ENCODE results near the gene MAST4.

MAST4 gene

DNA sequence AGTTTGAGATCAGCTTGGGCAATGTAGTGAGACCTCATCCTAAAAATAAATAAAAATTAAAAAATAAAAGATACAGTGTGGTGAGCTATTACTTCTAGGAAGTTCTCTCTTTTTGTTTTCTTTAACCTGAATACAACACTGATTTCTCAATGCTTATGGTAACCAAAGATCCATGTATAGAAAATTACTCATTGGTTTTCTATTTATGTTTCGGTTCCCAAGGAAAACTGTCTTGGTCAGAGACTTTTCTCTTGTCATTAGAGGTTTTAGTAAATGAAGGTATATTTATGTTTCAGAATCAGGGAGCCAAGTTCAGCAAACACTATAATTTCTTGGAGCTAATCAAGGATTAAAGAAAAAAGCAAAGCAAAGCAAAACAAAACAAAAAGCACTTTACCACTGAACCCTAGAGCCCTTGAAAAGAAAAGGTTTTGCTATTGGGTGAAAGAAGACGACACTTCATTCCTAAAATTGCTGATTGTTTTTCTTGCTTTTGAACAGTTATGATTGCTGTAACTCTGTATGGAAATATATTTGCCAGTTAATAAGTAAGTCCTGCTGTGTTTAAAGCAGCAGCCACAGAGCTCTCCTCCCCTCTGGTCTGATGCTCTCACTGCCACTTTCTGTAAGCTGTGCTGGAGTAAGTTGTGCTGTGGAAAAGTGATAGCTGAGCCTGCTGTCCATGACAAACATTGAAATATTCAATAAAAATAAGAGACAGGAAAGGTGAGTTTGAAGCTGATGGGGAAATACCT is 302.2 kb downstream of the MAST4 start:
- Mint-ChIP-seq H3K27ac (no peak overlapping the region), H3K9me3 (no peaks in the 10 kb centered on the region)
- no peak for ATAC-seq

DNA sequence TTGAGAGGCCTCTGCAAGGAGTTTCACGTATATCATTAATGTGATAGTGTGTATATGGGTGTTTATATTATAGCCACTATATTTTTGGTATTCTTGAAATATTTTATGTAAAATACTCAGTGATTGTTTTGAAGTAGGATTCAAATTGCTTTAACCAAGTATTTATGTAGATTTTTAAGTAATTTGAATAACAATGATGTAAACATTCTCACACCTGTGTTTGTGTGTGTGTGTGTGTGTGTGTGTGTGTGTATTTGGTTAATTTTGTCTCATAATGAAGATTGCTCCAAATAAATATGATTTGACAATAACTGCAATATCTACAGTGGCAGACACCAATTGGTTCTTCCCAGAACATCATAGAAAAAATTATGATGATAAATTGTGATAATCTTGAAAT is 307.0 kb downstream of the MAST4 start:
- Mint-ChIP-seq H3K4me3 (no peak overlapping the region), H3K36me3 (no peaks in the 10 kb centered on the region), H3K9me3 (no peaks in the 10 kb centered on the region), H3K27ac (no peak overlapping the region), H3K4me1 (no peaks in the 10 kb centered on the region)
- ATAC-seq (no peak), DNase-seq (ENCODE audit: low spot score in 2 of 2) (no peak)

More for the DNA sequence above, 302.2 kb downstream of the MAST4 start:
- Mint-ChIP-seq H3K4me1 (peaks cover 7% of the 10 kb centered on the region), H3K36me3 (no peaks in the 10 kb centered on the region), H3K4me3 (no peak overlapping the region)
- no peak for DNase-seq (ENCODE audit: low spot score in 2 of 2)

DNA sequence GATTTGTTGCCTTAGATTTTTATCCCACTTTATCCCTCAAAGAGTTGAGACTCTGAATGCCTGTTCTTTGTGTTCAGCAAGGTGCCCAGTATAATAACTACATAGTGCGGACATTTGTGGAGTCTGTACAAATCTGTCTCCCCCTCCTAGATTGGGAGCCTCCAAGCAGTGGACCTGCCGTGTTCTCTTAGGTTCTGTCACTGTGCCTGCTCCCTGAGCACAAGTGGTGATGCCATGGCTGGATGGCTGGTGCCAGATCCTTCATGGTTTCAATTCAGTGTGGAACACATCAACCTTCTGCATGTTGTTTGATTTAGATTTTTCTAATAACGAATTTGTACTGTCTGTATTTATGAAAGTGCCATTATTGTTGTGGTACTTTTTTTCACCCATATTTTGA is 307.5 kb downstream of the MAST4 start:
- H3K27ac Mint-ChIP-seq: no peak overlapping the region
- no peak for ATAC-seq
- H3K36me3 Mint-ChIP-seq: no peaks in the 10 kb centered on the region
- H3K4me3 Mint-ChIP-seq: no peak overlapping the region
- H3K9me3 Mint-ChIP-seq: no peaks in the 10 kb centered on the region
- no peaks in the 10 kb centered on the region for H3K4me1 Mint-ChIP-seq
- DNase-seq (ENCODE audit: low spot score in 2 of 2): no peak

GRCh38 chr5:66904189-66904588 is 308.0 kb downstream of the MAST4 start:
- Mint-ChIP-seq H3K9me3 (no peaks in the 10 kb centered on the region), H3K27ac (no peak overlapping the region), H3K36me3 (no peaks in the 10 kb centered on the region), H3K4me1 (peaks cover 4% of the 10 kb centered on the region), H3K4me3 (no peak overlapping the region)
- DNase-seq (ENCODE audit: low spot score in 2 of 2) (no peak), ATAC-seq (no peak)

GRCh38 chr5:66906021-66906420 is 309.8 kb downstream of the MAST4 start:
- H3K36me3 Mint-ChIP-seq: no peaks in the 10 kb centered on the region
- no peak overlapping the region for H3K27ac Mint-ChIP-seq
- no peak overlapping the region for H3K4me3 Mint-ChIP-seq
- no peak for ATAC-seq
- DNase-seq (ENCODE audit: low spot score in 2 of 2): no peak
- H3K4me1 Mint-ChIP-seq: peaks cover 8% of the 10 kb centered on the region
- no peaks in the 10 kb centered on the region for H3K9me3 Mint-ChIP-seq

DNA sequence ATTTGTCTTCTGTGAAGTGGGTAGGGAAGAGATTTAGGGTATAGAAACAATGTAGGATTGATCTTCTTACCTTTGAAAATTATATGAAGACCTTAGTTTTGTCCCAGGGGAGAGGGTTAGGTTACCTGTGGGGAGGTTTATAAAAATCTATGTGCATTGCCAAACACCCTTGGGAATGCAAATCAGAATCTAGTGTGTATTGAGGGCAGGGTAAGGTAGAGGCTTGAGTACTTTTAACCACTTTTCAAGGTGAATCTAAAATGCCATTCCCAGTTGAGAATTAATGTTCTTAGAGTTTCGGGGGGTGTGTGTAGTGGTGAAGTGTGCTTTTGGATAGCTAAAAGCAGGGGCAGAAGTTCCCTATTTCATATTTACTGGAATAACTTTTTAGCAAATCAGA is 312.0 kb downstream of the MAST4 start:
- H3K36me3 Mint-ChIP-seq: no peaks in the 10 kb centered on the region
- DNase-seq (ENCODE audit: low spot score in 2 of 2) (no peak), ATAC-seq (no peak)
- H3K27ac Mint-ChIP-seq: no peak overlapping the region
- peaks cover 8% of the 10 kb centered on the region for H3K4me1 Mint-ChIP-seq
- H3K4me3 Mint-ChIP-seq: no peak overlapping the region
- no peaks in the 10 kb centered on the region for H3K9me3 Mint-ChIP-seq

DNA sequence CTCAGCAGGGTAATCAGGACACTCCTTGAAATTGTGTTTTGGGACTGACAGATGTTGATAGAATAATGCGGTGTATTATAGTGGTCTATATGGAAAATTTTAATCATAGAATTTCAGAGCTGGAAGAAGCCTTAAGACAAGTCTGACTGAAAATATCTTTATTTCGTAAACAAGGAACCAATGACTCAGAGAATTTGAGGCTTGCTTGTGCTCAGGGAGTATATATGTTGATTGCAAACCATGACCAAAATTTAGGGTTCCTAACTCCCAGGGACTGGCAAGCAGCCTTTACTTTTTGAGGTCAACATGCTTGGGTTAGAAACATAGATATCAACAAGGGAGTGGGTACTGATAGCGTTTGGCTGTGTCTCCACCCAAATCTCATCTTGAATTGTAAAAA is 313.2 kb downstream of the MAST4 start:
- no peak overlapping the region for H3K27ac Mint-ChIP-seq
- no peaks in the 10 kb centered on the region for H3K9me3 Mint-ChIP-seq
- peaks cover 8% of the 10 kb centered on the region for H3K4me1 Mint-ChIP-seq
- H3K4me3 Mint-ChIP-seq: no peak overlapping the region
- ATAC-seq: no peak
- no peak for DNase-seq (ENCODE audit: low spot score in 2 of 2)
- H3K36me3 Mint-ChIP-seq: no peaks in the 10 kb centered on the region

DNA sequence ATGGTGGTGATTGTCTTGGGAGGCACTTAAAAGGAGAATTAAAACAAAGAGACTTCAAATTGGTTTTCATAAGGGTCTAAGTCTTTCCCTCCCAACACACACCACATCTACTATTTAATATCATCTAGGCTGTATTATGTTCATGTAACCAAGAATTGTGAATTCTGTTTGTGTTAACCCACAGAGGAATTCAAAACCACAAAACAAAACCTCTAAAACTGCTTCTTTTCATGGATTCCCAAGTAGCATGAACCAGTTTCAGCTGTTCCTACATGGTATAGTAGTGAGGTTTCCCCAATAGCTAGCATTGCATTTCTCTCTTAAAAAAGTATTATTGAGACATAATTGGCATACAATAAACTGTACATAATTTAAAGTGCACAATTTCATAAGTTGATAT is 316.6 kb downstream of the MAST4 start:
- Mint-ChIP-seq H3K4me3 (no peak overlapping the region), H3K4me1 (peaks cover 8% of the 10 kb centered on the region), H3K27ac (no peak overlapping the region), H3K36me3 (no peaks in the 10 kb centered on the region), H3K9me3 (no peaks in the 10 kb centered on the region)
- ATAC-seq (no peak), DNase-seq (ENCODE audit: low spot score in 2 of 2) (no peak)

GRCh38 chr5:66915531-66915930 is 319.3 kb downstream of the MAST4 start:
- Mint-ChIP-seq H3K27ac (no peak overlapping the region), H3K36me3 (no peaks in the 10 kb centered on the region), H3K4me1 (no peaks in the 10 kb centered on the region), H3K4me3 (no peak overlapping the region), H3K9me3 (no peaks in the 10 kb centered on the region)
- ATAC-seq (no peak), DNase-seq (ENCODE audit: low spot score in 2 of 2) (no peak)

- Mint-ChIP-seq H3K9me3 (no peaks in the 10 kb centered on the region), H3K27ac (no peak overlapping the region), H3K36me3 (no peaks in the 10 kb centered on the region), H3K4me3 (no peak overlapping the region), H3K4me1 (no peaks in the 10 kb centered on the region)
- ATAC-seq (no peak), DNase-seq (ENCODE audit: low spot score in 2 of 2) (no peak)
Observed at GRCh38 chr5:66922881-66923280, 326.7 kb downstream of the MAST4 start.

GRCh38 chr5:66923457-66923856 is 327.3 kb downstream of the MAST4 start:
- H3K4me1 Mint-ChIP-seq: no peaks in the 10 kb centered on the region
- DNase-seq (ENCODE audit: low spot score in 2 of 2) (no peak), ATAC-seq (peak; percentile 51)
- H3K4me3 Mint-ChIP-seq: no peak overlapping the region
- no peaks in the 10 kb centered on the region for H3K36me3 Mint-ChIP-seq
- H3K27ac Mint-ChIP-seq: no peak overlapping the region
- H3K9me3 Mint-ChIP-seq: no peaks in the 10 kb centered on the region

DNA sequence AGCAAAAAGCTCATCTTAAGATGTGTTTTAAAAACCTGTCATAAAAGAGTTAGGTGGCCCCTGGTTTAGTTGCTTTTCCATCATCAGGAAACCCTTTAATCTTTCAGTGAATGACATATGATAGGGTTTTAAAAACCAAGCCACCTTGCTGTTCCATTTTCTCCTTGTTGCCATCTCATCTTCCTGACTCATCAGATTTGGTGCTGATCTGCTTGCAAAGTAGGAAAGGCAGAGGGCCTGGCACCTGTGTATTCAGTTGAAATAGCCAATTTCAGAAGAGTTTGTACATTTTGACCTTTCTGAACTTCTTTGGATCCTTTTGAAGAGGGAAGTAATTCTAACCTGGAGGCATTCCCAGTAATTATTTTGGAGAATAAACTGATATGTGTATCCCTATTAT is 327.7 kb downstream of the MAST4 start:
- no peaks in the 10 kb centered on the region for H3K4me1 Mint-ChIP-seq
- H3K27ac Mint-ChIP-seq: no peak overlapping the region
- no peaks in the 10 kb centered on the region for H3K36me3 Mint-ChIP-seq
- no peaks in the 10 kb centered on the region for H3K9me3 Mint-ChIP-seq
- ATAC-seq: no peak
- DNase-seq (ENCODE audit: low spot score in 2 of 2): no peak
- no peak overlapping the region for H3K4me3 Mint-ChIP-seq

GRCh38 chr5:66927140-66927539 is 330.9 kb downstream of the MAST4 start:
- Mint-ChIP-seq H3K36me3 (no peaks in the 10 kb centered on the region), H3K9me3 (no peaks in the 10 kb centered on the region), H3K27ac (no peak overlapping the region), H3K4me1 (no peaks in the 10 kb centered on the region), H3K4me3 (no peak overlapping the region)
- no peak for DNase-seq (ENCODE audit: low spot score in 2 of 2)
- no peak for ATAC-seq

DNA sequence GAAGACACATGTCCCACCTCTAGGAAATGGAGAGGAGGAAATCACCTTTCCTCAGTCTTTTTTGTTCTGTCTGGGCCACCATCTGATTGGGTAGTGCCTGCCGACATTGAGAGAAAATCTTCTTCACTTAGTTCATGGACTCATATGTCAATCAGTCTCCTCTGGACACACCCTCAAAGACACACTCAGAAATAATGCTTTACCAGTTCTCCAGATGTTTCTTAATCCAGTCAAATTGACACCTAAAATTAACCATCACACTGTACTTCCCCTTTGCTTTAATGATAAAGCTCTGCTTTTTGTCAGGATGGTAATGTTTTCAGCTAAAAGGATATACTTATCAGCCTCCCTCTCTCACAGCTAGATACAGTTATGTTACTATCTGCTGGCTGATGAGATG is 333.1 kb downstream of the MAST4 start:
- no peak overlapping the region for H3K4me3 Mint-ChIP-seq
- DNase-seq (ENCODE audit: low spot score in 2 of 2): no peak
- H3K36me3 Mint-ChIP-seq: no peaks in the 10 kb centered on the region
- H3K4me1 Mint-ChIP-seq: no peaks in the 10 kb centered on the region
- ATAC-seq: no peak
- H3K27ac Mint-ChIP-seq: no peak overlapping the region
- no peaks in the 10 kb centered on the region for H3K9me3 Mint-ChIP-seq

DNA sequence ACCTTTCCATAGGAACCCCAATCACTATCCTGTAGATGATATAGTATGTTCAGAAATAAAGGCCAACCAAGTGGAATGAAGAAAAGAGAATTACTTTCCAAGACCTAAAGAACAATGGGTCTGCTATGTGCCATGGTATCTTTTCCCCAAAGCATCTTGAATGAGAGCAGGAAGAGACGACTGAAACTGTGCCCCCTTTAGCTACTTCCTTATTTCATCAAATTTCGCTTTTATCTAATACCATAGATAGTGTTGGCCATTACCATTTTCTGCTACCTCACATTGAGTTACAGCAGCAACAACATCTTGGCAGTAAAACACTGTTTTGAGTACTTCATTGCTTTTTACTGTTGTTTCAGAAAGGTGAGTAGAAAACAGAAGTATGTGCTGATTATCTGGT is 333.8 kb downstream of the MAST4 start:
- Mint-ChIP-seq H3K27ac (no peak overlapping the region), H3K9me3 (no peaks in the 10 kb centered on the region), H3K4me1 (no peaks in the 10 kb centered on the region), H3K4me3 (no peak overlapping the region), H3K36me3 (no peaks in the 10 kb centered on the region)
- no peak for DNase-seq (ENCODE audit: low spot score in 2 of 2)
- ATAC-seq: no peak

DNA sequence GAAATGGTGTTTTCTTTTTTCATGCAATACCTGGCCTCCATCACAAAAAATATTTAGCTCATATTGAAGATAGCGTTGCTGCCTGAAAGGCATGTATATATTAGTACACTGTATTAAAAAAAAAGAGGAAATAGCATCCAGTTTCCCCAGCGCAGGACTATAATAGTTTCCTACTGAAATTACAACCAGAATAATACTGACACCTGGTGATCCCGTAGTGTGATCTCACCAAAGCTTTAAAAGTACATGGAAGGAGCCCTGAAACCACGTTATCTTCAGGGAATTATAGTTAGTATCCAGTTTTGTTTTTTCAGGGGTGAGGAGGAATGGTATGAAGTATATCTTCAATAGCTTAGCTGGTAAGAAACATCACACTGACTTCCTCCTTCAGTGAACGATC is 335.5 kb downstream of the MAST4 start:
- no peak for ATAC-seq
- Mint-ChIP-seq H3K4me3 (no peak overlapping the region), H3K4me1 (no peaks in the 10 kb centered on the region), H3K9me3 (no peaks in the 10 kb centered on the region), H3K36me3 (no peaks in the 10 kb centered on the region), H3K27ac (no peak overlapping the region)
- DNase-seq (ENCODE audit: low spot score in 2 of 2): no peak

- no peaks in the 10 kb centered on the region for H3K36me3 Mint-ChIP-seq
- no peak overlapping the region for H3K4me3 Mint-ChIP-seq
- H3K27ac Mint-ChIP-seq: no peak overlapping the region
- DNase-seq (ENCODE audit: low spot score in 2 of 2) (no peak), ATAC-seq (no peak)
- no peaks in the 10 kb centered on the region for H3K4me1 Mint-ChIP-seq
- H3K9me3 Mint-ChIP-seq: no peaks in the 10 kb centered on the region
Observed at GRCh38 chr5:66932457-66932856, 336.3 kb downstream of the MAST4 start.

All from stimulated activated effector memory CD8-positive, alpha-beta T cell treated with anti-CD3 and anti-CD28 coated beads, Interleukin-12 subunit alpha, Interleukin-12 subunit beta, amount 100 ng/mL, for 72 hours (primary cell).